ENCODE measurements around the gene FAM13A. TPM values are rescaled to one million over a fixed set of nuclear protein-coding genes. Genes with fewer than 3 reads are reported as not detected.

FAM13A gene
- total and polyA plus RNA-seq, 2 donors (not counting 3 experiments of a cell fraction or from before 2014, with no cell fraction given) = 3.3 to 10.5 TPM

- H2AFZ ChIP-seq (ENCODE audit: low read depth, low read length) = no peak overlapping the region
- DNase-seq (ENCODE audit: low read depth, low spot score) (no peak), FAIRE-seq (no peak)
- TF ChIP-seq POLR2AphosphoS5 (IDR thresholded peaks at IDR 0.05; ENCODE audit: insufficient read depth, low read depth, low read length) = no peak
- TF ChIP-seq GATA2 (IDR thresholded peaks at IDR 0.05; ENCODE audit: insufficient read depth, insufficient read length, low read depth, low read length) = no peak
- TF ChIP-seq, protein P1, sequence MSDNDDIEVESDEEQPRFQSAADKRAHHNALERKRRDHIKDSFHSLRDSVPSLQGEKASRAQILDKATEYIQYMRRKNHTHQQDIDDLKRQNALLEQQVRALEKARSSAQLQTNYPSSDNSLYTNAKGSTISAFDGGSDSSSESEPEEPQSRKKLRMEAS (IDR thresholded peaks at IDR 0.05; ENCODE audit: insufficient read depth, insufficient read length) = no peak
- no peak for TF ChIP-seq EZH2 (IDR thresholded peaks at IDR 0.05; ENCODE audit: borderline replicate concordance, low read depth, low read length, severe bottlenecking)
- no peak for TF ChIP-seq JUN (IDR thresholded peaks at IDR 0.05; ENCODE audit: borderline replicate concordance, insufficient read depth, insufficient read length, low read depth)
- TF ChIP-seq CTCF (IDR thresholded peaks at IDR 0.05; ENCODE audit: extremely low read depth in 1 of 2, insufficient read depth in 1 of 2, low read depth in 1 of 2, low read length in 2 of 2) = no peak
- no peak for TF ChIP-seq POLR2A (IDR thresholded peaks at IDR 0.05; ENCODE audit: low read depth, low read length)
- TF ChIP-seq MYC (IDR thresholded peaks at IDR 0.05; ENCODE audit: low read depth, low read length) = no peak
- no peak for TF ChIP-seq FOS (IDR thresholded peaks at IDR 0.05; ENCODE audit: borderline replicate concordance, insufficient read depth, low read length)
- H3K36me3 ChIP-seq (ENCODE audit: control insufficient read depth in 2 of 2, extremely low read depth in 1 of 2, insufficient read depth in 2 of 2, low read length in 2 of 2) = no peaks in the 10 kb centered on the region
- no peaks in the 10 kb centered on the region for H3K9me3 ChIP-seq (replicated peaks; ENCODE audit: control insufficient read depth, insufficient read depth, low read length)
- ChIA-PET CTCF (no interaction called here), POLR2A (no interaction called here)
- BruUV-seq (replicated peaks) = no TSS peak
- no peaks in the 10 kb centered on the region for H3K4me1 ChIP-seq (ENCODE audit: control insufficient read depth, extremely low read depth, insufficient read depth, low read length)
- H3K27ac ChIP-seq (ENCODE audit: insufficient read depth, low read depth, low read length) = no peak overlapping the region
- H3K4me2 ChIP-seq (ENCODE audit: insufficient read depth, low read length) = no peak overlapping the region
- H3K27me3 ChIP-seq (ENCODE audit: control insufficient read depth in 2 of 2, insufficient read depth in 2 of 2, low read length in 2 of 2) = no peaks in the 10 kb centered on the region
- H3K79me2 ChIP-seq (ENCODE audit: control insufficient read depth, insufficient read depth, low read length) = no peaks in the 10 kb centered on the region
- no peak overlapping the region for H3K4me3 ChIP-seq (replicated peaks in 1 of 3; ENCODE audit: insufficient read depth in 1 of 3, low read depth in 1 of 3, low read length in 3 of 3)
- H4K20me1 ChIP-seq (replicated peaks; ENCODE audit: control insufficient read depth, extremely low read depth, insufficient read depth, low read length) = no peaks in the 10 kb centered on the region
- intact Hi-C loops (cut with micrococcal nuclease) = no loop called here
- H3K9me1 ChIP-seq (replicated peaks; ENCODE audit: control insufficient read depth, extremely low read depth, insufficient read depth, low read length) = peaks cover 3% of the 10 kb centered on the region
- no peak overlapping the region for H3K9ac ChIP-seq (replicated peaks; ENCODE audit: extremely low read depth, insufficient read depth, low read length)
- dilution Hi-C loops (cut with MboI; ENCODE audit: extremely low pct_ligation_motif_present, low sequenced_read_pairs) = no loop called here
These were observed 20.4 kb downstream of the FAM13A start for GRCh38 chr4:89036535-89036934.
